ENCODE data around the gene NEMP2.

DNA sequence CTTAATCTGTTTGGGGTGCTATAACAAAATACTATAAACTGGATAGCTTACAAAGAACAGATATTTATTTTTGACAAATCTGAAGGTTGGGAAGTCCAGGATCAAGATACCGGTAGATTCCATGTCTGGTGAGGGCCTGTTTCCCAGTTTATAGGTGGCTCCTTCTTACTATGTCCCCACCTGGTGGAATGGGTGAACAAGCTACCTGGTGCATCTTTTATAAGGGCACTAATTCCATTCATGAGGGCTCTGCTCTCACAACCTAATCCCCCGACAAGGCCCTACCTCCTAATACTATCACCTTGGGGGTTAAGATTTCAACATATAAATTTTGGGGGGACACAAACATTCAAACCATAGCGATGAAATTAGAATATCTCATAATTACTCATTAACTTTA is 15.6 kb upstream of the NEMP2 start:
- TF ChIP-seq POLR2A (IDR thresholded peaks at IDR 0.05) (no peak), CTCF (IDR thresholded peaks at IDR 0.05) (no peak)

Data from adrenal gland (tissue), 5 donors.